Measurements from ENCODE around the gene SCGB3A2. TPM values are rescaled to one million over a fixed set of nuclear protein-coding genes. Genes with fewer than 3 reads are reported as not detected.
A peak's percentile ranks its signal among the peaks of the same experiment; 100 is the strongest.

The SCGB3A2 gene
- total RNA-seq, 1 donor from 2014 or later, result not detected

DNA sequence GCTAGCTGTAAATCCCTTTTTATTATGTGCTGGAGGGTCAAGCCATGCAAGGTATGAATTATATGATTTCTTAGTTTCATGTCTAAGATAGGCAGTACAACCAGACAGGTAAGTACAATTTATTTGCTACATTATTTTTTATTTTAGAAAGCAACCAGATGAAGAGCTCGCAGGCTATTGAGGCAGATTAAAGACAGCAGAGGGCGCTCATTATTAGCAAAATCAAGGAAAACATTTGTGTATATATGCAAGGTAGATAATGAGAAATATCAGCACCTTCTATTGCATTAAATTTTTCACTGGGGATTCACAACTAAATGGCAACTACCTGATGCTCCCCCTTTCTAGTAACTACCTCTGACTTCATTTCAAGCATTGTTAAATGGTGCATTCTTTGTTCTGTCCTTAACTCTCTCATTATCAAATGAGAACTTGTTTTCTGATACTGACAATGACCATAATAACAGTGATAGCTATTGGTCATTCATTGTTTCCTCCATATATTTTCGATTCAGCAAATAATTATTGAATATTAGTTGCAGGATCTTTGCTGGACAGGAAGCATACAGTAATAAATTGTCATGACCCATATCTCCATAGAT, 8.6 kb downstream of the SCGB3A2 start:
- Histone ChIP-seq H3K27me3 (no peaks in the 10 kb centered on the region), H3K9me3 (no peaks in the 10 kb centered on the region), H3K27ac (no peak overlapping the region), H3K36me3 (peaks cover 6 to 8% of the 10 kb centered on the region in 2 donors), H3K4me1 (peaks cover 0 to 11% of the 10 kb centered on the region in 2 donors), H3K4me3 (no peak overlapping the region)
- intact Hi-C loops (cut with DNase I), result loop anchor here (1.0 kb wide), 1 partner anchor 48 kb away; no protein-coding TSS in a partner anchor
- no peak for DNase-seq (ENCODE audit: low spot score in 2 of 2)
- TF ChIP-seq, protein P1, sequence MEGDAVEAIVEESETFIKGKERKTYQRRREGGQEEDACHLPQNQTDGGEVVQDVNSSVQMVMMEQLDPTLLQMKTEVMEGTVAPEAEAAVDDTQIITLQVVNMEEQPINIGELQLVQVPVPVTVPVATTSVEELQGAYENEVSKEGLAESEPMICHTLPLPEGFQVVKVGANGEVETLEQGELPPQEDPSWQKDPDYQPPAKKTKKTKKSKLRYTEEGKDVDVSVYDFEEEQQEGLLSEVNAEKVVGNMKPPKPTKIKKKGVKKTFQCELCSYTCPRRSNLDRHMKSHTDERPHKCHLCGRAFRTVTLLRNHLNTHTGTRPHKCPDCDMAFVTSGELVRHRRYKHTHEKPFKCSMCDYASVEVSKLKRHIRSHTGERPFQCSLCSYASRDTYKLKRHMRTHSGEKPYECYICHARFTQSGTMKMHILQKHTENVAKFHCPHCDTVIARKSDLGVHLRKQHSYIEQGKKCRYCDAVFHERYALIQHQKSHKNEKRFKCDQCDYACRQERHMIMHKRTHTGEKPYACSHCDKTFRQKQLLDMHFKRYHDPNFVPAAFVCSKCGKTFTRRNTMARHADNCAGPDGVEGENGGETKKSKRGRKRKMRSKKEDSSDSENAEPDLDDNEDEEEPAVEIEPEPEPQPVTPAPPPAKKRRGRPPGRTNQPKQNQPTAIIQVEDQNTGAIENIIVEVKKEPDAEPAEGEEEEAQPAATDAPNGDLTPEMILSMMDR (IDR thresholded peaks at IDR 0.05), result peak; percentile 11 to 66 (median 52)

DNA sequence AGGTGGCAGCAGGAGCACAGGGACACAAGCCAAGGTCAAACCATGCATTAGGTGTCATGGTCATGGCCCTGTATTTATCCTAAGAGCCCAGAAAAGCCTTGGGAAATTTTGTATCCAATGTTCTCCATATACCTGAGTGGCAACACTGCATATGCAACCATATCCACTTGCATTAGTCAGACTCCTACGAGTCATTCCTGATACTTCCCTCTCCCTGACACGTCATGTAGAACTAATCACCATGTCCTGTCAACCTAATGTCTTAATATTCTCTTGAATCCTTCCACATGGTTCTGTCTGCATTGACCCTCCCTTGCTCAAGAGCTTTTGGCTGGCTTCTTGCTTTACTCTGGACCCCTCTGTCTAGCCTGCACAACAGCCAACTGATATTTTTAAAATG, 9.4 kb downstream of the SCGB3A2 start:
- H3K9me3 ChIP-seq, result no peaks in the 10 kb centered on the region
- no peak overlapping the region for H3K4me3 ChIP-seq
- H3K27ac ChIP-seq, result no peak overlapping the region
- peaks cover 0 to 16% of the 10 kb centered on the region in 2 donors for H3K4me1 ChIP-seq
- TF ChIP-seq, protein P1 (IDR thresholded peaks at IDR 0.05), result no peak
- intact Hi-C loops (cut with DNase I), result loop anchor here (1.0 kb wide), 1 partner anchor 47 kb away; no protein-coding TSS in a partner anchor
- peaks cover 6 to 8% of the 10 kb centered on the region in 2 donors for H3K36me3 ChIP-seq
- no peaks in the 10 kb centered on the region for H3K27me3 ChIP-seq
- no peak for DNase-seq (ENCODE audit: low spot score in 2 of 2)

DNA sequence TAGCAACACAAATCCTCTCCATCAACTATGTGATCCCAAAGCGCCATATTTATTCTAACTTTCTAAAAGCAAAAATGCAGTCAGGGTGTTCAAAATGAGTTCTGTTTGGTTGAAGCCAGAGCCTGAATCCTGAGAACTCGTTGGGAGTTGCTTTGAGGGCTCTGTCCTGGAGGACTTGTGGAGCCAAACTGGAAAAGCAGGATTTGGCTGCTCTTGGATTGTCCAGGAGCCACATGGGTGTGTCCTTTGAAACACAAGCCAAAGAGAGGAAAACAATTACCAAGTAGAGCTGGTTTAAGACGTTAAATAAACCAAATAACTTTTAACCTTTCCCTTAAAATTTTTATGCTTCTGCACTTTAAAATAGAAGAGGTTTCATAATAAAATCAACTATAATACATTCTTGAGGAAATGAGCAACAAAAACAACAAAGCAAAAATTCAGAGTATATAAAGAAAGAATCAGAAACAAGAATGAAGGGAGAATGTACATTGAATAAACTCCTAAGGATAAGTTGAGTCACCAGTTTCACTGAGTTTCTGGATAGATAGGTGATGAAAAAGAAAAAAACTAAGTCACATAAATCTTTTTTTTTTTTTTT, 14.3 kb downstream of the SCGB3A2 start:
- Histone ChIP-seq H3K4me3 (no peak overlapping the region), H3K9me3 (no peaks in the 10 kb centered on the region), H3K27ac (peak overlapping the region; percentile 79 to 95), H3K4me1 (peaks cover 0 to 38% of the 10 kb centered on the region in 2 donors), H3K27me3 (no peaks in the 10 kb centered on the region), H3K36me3 (peaks cover 0 to 6% of the 10 kb centered on the region in 2 donors)
- TF ChIP-seq, protein P1 (IDR thresholded peaks at IDR 0.05), result no peak
- intact Hi-C loops (cut with DNase I), result loop anchor here (10.0 kb wide), 1 partner anchor 588 kb away; no protein-coding TSS in a partner anchor
- no peak for DNase-seq (ENCODE audit: low spot score in 2 of 2)

DNA sequence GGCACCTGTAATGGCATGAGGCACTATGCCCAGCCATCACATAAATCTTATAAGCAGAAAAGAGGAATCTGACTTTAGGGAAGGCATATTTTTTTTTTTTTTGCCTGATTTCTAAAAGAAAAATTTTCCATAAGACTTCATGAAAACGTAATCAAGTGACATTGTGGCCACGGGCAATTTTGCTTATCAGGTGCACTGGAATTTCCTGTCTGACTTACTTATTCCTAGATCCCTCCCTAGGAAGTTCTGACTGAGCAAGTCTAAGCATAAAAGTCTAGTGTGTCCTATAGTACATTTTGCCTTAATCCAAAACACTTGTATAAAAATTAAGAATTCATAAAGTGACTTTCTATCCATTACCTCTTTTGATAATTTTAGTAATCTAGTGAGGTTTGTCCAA, 15.3 kb downstream of the SCGB3A2 start:
- no peak overlapping the region for H3K4me3 ChIP-seq
- intact Hi-C loops (cut with DNase I), result loop anchor here (10.0 kb wide), 1 partner anchor 589 kb away; no protein-coding TSS in a partner anchor
- H3K36me3 ChIP-seq, result peaks cover 0 to 6% of the 10 kb centered on the region in 2 donors
- H3K27ac ChIP-seq, result peak overlapping the region; percentile 79 to 95
- H3K4me1 ChIP-seq, result peaks cover 6 to 42% of the 10 kb centered on the region in 2 donors
- H3K9me3 ChIP-seq, result no peaks in the 10 kb centered on the region
- DNase-seq (ENCODE audit: low spot score in 2 of 2), result no peak
- H3K27me3 ChIP-seq, result no peaks in the 10 kb centered on the region
- TF ChIP-seq, protein P1 (IDR thresholded peaks at IDR 0.05), result no peak

DNA sequence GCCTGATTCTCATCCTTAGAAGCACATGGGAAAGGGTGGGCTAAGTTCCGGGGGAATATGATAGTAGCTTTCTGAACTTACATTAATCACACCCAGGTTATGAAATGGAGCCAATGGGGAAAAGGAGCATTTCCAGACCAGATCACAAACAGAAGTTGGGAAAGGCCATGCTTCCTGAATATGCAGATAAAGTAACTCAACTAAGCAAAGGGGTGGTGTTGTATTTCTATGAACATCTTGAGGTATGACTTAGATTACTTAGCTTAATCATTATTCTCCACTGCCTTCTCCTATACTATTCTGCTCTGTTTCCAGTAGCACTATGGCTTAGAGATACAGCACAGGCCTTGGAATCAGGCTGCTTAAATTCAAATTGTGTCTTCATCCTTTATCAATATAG, 17.4 kb downstream of the SCGB3A2 start:
- DNase-seq (ENCODE audit: low spot score in 2 of 2), result no peak
- no peak overlapping the region for H3K4me3 ChIP-seq
- H3K27ac ChIP-seq, result peak overlapping the region; percentile 79 to 95
- TF ChIP-seq, protein P1 (IDR thresholded peaks at IDR 0.05), result no peak
- H3K9me3 ChIP-seq, result no peaks in the 10 kb centered on the region
- peaks cover 15 to 59% of the 10 kb centered on the region in 2 donors for H3K4me1 ChIP-seq
- intact Hi-C loops (cut with DNase I), result loop anchor here (10.0 kb wide), 1 partner anchor 591 kb away; no protein-coding TSS in a partner anchor
- no peaks in the 10 kb centered on the region for H3K27me3 ChIP-seq
- no peaks in the 10 kb centered on the region for H3K36me3 ChIP-seq
